A673 (cell line): ENCODE data around the gene SPACA1. TPM values are rescaled to one million over a fixed set of nuclear protein-coding genes. Genes with fewer than 3 reads are reported as not detected.

Experiments used
- BruUV-seq: library from RNA; stranded (reverse); fragments of 400-500 nt; replicated peaks from 2 replicates; lab custom pipeline; 2021; lab: Mats Ljungman, UMichigan
- CTCF ChIA-PET: fragments of 300-600 bp; sonication (Branson Sonifier 250); formaldehyde crosslinking; loops from one replicate; lab custom pipeline; 2022; ENCODE audit warnings: antibody characterized with exemption; lab: Charles Lee
- POLR2A ChIA-PET: fragments of 300-600 bp; sonication (Branson Sonifier 250); formaldehyde crosslinking; loops from one replicate; lab custom pipeline; 2022; ENCODE audit warnings: antibody characterized with exemption; ENCODE audit not compliant: low non-redundant PET; lab: Charles Lee
- DNase-seq: peaks from one replicate; pipeline ENCODE4 v3.0.0-alpha.2; 2015; ENCODE audit warnings: low spot score
- H3K27ac ChIP-seq: fragments of 200-600 bp; sonication (generic); 2 replicates; pipeline ENCODE4 v1.5.1; 2016; ENCODE audit warnings: mixed run types, low read depth, mild to moderate bottlenecking, mixed read lengths, antibody characterized with exemption, low read length; ENCODE audit not compliant: poor library complexity, severe bottlenecking
- H3K27me3 ChIP-seq: fragments of 200-600 bp; sonication (generic); replicated peaks from 2 replicates; pipeline ENCODE4 v1.6.1; 2017; ENCODE audit warnings: mixed run types, low read depth, mild to moderate bottlenecking, mixed read lengths, antibody characterized with exemption, low read length; ENCODE audit not compliant: insufficient read depth, poor library complexity
- H3K36me3 ChIP-seq: fragments of 200-600 bp; sonication (generic); 2 replicates; pipeline ENCODE4 v1.6.1; 2016; ENCODE audit warnings: mixed run types, mild to moderate bottlenecking, mixed read lengths, antibody characterized with exemption, low read length; ENCODE audit not compliant: insufficient read depth, poor library complexity, severe bottlenecking
- H3K4me1 ChIP-seq: fragments of 200-600 bp; sonication (generic); 2 replicates; pipeline ENCODE4 v1.6.1; 2017; ENCODE audit warnings: mixed run types, mild to moderate bottlenecking, mixed read lengths, antibody characterized with exemption, low read length; ENCODE audit not compliant: insufficient read depth, poor library complexity, severe bottlenecking
- H3K4me3 ChIP-seq: fragments of 200-600 bp; sonication (generic); 2 replicates; pipeline ENCODE4 v1.5.1; 2016; ENCODE audit warnings: low read depth, mixed run types, mild to moderate bottlenecking, mixed read lengths, low read length; ENCODE audit not compliant: poor library complexity, severe bottlenecking
- H3K9me3 ChIP-seq: fragments of 200-600 bp; sonication (generic); 2 replicates; pipeline ENCODE4 v1.6.1; 2016; ENCODE audit warnings: mixed run types, low read depth, mild to moderate bottlenecking, mixed read lengths, antibody characterized with exemption, low read length; ENCODE audit not compliant: poor library complexity, severe bottlenecking
- EZH2 ChIP-seq: fragments of 200-600 bp; sonication (generic); IDR thresholded peaks from 2 replicates; pipeline ENCODE4 v1.6.1; 2017; ENCODE audit warnings: borderline replicate concordance, low read depth, mild to moderate bottlenecking, mixed read lengths, antibody characterized with exemption, low read length; ENCODE audit not compliant: poor library complexity, severe bottlenecking
- intact Hi-C: fragments of 100-400 bp; cut with micrococcal nuclease; formaldehyde crosslinking; loops from one replicate; pipeline ENCODE4 v1.10.0; 2022; ENCODE audit not compliant: unreplicated experiment
- total RNA-seq: library from RNA; stranded (reverse); gene quantifications from 2 replicates; pipeline ENCODE4 v1.2.3, GENCODE V29; 2021
- TF ChIP-seq, protein P1 (sequence below): fragments of 300-800, 200-600 bp; sonication (generic); conservative IDR thresholded peaks from 2 replicates; pipeline ENCODE4 v1.5.1; 2017; ENCODE audit warnings: low read depth, mild to moderate bottlenecking, antibody characterized with exemption, low read length, moderate library complexity, mixed read lengths

SPACA1 gene
- total RNA-seq, 1 experiment from 2014 or later: not detected

GRCh38 chr6:88020439-88020838 lies 27.2 kb upstream of the SPACA1 start:
- BruUV-seq: no TSS peak
- H3K27me3 ChIP-seq: peaks cover 3% of the 10 kb centered on the region

GRCh38 chr6:88024696-88025095 lies 22.9 kb upstream of the SPACA1 start:
- POLR2A ChIA-PET: no interaction called here

More at GRCh38 chr6:88020439-88020838, 27.2 kb upstream of the SPACA1 start:
- no peaks in the 10 kb centered on the region for H3K36me3 ChIP-seq
- DNase-seq: no peak
- ChIA-PET CTCF (no interaction called here), POLR2A (interaction anchor here (0.5 to 0.6 kb wide), 2 partner anchors 619 to 850 kb away, joined by 3 read pairs; no protein-coding TSS in a partner anchor)
- TF ChIP-seq, protein P1, sequence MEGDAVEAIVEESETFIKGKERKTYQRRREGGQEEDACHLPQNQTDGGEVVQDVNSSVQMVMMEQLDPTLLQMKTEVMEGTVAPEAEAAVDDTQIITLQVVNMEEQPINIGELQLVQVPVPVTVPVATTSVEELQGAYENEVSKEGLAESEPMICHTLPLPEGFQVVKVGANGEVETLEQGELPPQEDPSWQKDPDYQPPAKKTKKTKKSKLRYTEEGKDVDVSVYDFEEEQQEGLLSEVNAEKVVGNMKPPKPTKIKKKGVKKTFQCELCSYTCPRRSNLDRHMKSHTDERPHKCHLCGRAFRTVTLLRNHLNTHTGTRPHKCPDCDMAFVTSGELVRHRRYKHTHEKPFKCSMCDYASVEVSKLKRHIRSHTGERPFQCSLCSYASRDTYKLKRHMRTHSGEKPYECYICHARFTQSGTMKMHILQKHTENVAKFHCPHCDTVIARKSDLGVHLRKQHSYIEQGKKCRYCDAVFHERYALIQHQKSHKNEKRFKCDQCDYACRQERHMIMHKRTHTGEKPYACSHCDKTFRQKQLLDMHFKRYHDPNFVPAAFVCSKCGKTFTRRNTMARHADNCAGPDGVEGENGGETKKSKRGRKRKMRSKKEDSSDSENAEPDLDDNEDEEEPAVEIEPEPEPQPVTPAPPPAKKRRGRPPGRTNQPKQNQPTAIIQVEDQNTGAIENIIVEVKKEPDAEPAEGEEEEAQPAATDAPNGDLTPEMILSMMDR: no peak
- TF ChIP-seq EZH2: no peak
- no peaks in the 10 kb centered on the region for H3K4me1 ChIP-seq
- no peak overlapping the region for H3K27ac ChIP-seq
- H3K9me3 ChIP-seq: no peaks in the 10 kb centered on the region
- intact Hi-C loops: no loop called here
- H3K4me3 ChIP-seq: no peak overlapping the region

DNA sequence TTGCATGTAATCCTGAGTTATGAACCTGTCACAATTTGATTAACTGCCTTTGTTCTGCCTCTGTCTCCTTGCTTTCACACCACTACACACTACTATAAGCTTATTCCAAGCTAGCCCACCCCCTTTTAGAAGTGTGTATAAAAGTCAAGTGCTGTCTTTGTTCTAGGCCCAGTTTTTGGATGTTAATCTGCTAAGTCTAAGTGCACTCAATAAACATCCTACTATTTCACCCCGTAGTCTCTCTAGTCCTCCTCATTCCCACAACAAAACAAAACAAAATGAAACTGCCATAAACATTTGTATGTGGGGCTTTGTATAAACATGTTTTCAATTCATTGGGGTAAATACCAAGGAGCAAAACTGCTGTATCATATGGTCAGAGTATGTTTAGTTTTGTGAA lies 16.1 kb upstream of the SPACA1 start:
- no peak for TF ChIP-seq EZH2
- TF ChIP-seq, protein P1: no peak
- Histone ChIP-seq H3K27me3 (no peaks in the 10 kb centered on the region), H3K27ac (no peak overlapping the region), H3K4me3 (no peak overlapping the region), H3K4me1 (no peaks in the 10 kb centered on the region), H3K9me3 (peaks cover 5% of the 10 kb centered on the region), H3K36me3 (no peaks in the 10 kb centered on the region)
- BruUV-seq: no TSS peak
- intact Hi-C loops: no loop called here
- CTCF ChIA-PET: no interaction called here
- POLR2A ChIA-PET: no interaction called here
- DNase-seq: no peak

More at GRCh38 chr6:88024696-88025095, 22.9 kb upstream of the SPACA1 start:
- Histone ChIP-seq H3K4me1 (no peaks in the 10 kb centered on the region), H3K36me3 (no peaks in the 10 kb centered on the region), H3K4me3 (no peak overlapping the region), H3K27me3 (peaks cover 3% of the 10 kb centered on the region), H3K9me3 (no peaks in the 10 kb centered on the region), H3K27ac (no peak overlapping the region)
- DNase-seq: no peak
- intact Hi-C loops: no loop called here
- CTCF ChIA-PET: no interaction called here
- no peak for TF ChIP-seq EZH2
- TF ChIP-seq, protein P1: no peak
- BruUV-seq: no TSS peak
